Activated T-cell treated with anti-CD3 and anti-CD28 coated beads, Interleukin-2, amount 50 U/mL, for 72 hours (primary cell): ENCODE measurements around the gene C1QTNF9B. TPM values are rescaled to one million over a fixed set of nuclear protein-coding genes. Genes with fewer than 3 reads are reported as not detected.
"Not testable (repeated sequence)": the region's sequence is repeated elsewhere in the genome, so short reads cannot be mapped to it uniquely, and the experiment has no call there.

Source experiments
- ATAC-seq, 2 donors: fragments of 150-1000 bp; cut with Tn5 transposase; replicated peaks in 1 of 2; 2 replicates each; pipeline ENCODE4 v1.10.0; 2021; ENCODE audit warnings: moderate library complexity in 2 of 2, mild to moderate bottlenecking in 1 of 2
- DNase-seq, 2 donors: peaks; one replicate each; pipeline ENCODE4 v3.0.0; 2021 to 2022; ENCODE audit warnings: mixed read lengths in 1 of 2
- H3K27ac Mint-ChIP-seq: one replicate; pipeline ENCODE4 v1.8.0; 2022; ENCODE audit warnings: mild to moderate bottlenecking, moderate library complexity, mixed read lengths
- H3K27me3 Mint-ChIP-seq: one replicate; pipeline ENCODE4 v1.8.0; 2022; ENCODE audit warnings: low read depth, mixed read lengths
- H3K36me3 Mint-ChIP-seq, 2 donors: one replicate each; pipeline ENCODE4 v1.8.0; 2022; ENCODE audit warnings: mixed read lengths in 2 of 2, mild to moderate bottlenecking in 1 of 2; ENCODE audit not compliant: insufficient read depth in 2 of 2
- H3K4me1 Mint-ChIP-seq: one replicate; pipeline ENCODE4 v1.8.0; 2022; ENCODE audit warnings: low read depth, mixed read lengths
- H3K4me3 Mint-ChIP-seq, 2 donors: one replicate each; pipeline ENCODE4 v1.8.0; 2022; ENCODE audit warnings: mild to moderate bottlenecking in 2 of 2, mixed read lengths in 2 of 2, moderate library complexity in 2 of 2
- H3K9me3 Mint-ChIP-seq, 2 donors: one replicate each; pipeline ENCODE4 v1.8.0; 2022; ENCODE audit warnings: mixed read lengths in 2 of 2
- total RNA-seq, 2 donors: library from RNA; stranded (reverse); gene quantifications; one replicate each; pipeline ENCODE4 v1.2.3, GENCODE V29; 2022

C1QTNF9B gene
- total RNA-seq: not detected

GRCh38 chr13:23897452-23897919 is at the start of gene C1QTNF9B:
Gene C1QTNF9B, minus strand, starts transcription at chr13:23897502.
- H3K36me3 Mint-ChIP-seq, H3K4me1 Mint-ChIP-seq, DNase-seq, H3K4me3 Mint-ChIP-seq, H3K27ac Mint-ChIP-seq, H3K9me3 Mint-ChIP-seq, ATAC-seq: not testable (repeated sequence)
- peaks cover 26% of the 10 kb centered on the region for H3K27me3 Mint-ChIP-seq

GRCh38 chr13:23946900-23947299 is 49.6 kb upstream of the C1QTNF9B start:
- H3K27ac Mint-ChIP-seq: no peak overlapping the region
- ATAC-seq (no peak), DNase-seq (no peak)
- H3K9me3 Mint-ChIP-seq: no peaks in the 10 kb centered on the region
- H3K4me3 Mint-ChIP-seq: no peak overlapping the region
- H3K27me3 Mint-ChIP-seq: peaks cover 32% of the 10 kb centered on the region
- H3K36me3 Mint-ChIP-seq: no peaks in the 10 kb centered on the region
- H3K4me1 Mint-ChIP-seq: no peaks in the 10 kb centered on the region

DNA sequence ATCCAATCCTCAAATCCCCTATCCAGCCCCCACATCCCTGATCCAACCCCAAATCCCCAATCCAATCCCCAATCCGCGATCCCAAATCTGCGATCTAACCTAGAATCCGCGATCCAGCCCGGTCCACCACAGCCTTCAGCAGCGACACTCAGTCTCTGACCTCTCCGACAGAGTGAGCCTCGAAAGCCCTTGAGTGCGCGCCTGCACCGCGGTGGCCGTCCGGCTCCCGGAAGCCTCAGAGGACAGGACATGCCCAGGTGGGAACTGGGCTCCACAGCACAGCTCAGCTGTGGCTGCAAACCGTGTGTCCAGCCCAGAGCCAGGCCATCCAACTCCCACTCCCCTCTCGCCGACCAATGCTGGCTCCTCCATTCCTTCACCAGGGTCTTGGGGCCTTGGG is 48.8 kb upstream of the C1QTNF9B start:
- DNase-seq (no peak), ATAC-seq (no peak)
- H3K4me3 Mint-ChIP-seq: peak overlapping the region in 1 of 2 donors; percentile 36
- peaks cover 32% of the 10 kb centered on the region for H3K27me3 Mint-ChIP-seq
- H3K36me3 Mint-ChIP-seq: no peaks in the 10 kb centered on the region
- no peak overlapping the region for H3K27ac Mint-ChIP-seq
- no peaks in the 10 kb centered on the region for H3K9me3 Mint-ChIP-seq
- no peaks in the 10 kb centered on the region for H3K4me1 Mint-ChIP-seq

DNA sequence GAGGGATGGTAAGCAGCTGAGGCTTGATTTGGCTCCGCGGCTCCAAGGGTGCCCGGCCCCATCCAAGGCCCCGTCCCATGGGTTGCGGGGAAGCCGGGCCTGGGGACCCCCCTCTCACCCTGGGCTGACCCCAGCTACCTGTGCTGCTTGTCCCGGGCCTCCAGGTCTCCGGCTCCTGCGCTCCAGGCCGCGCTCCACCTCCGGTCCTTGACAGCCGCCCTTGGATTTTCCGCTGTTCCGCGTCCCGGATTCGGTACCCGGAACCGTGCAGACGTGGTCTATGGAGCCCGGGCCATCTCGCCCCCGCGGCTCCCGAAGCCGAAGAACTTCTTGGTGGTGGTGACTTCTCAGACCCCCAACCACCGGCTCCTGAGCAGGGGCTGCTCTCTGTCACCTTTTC is 48.3 kb upstream of the C1QTNF9B start:
- Mint-ChIP-seq H3K36me3 (no peaks in the 10 kb centered on the region), H3K27me3 (peaks cover 36% of the 10 kb centered on the region), H3K27ac (no peak overlapping the region), H3K4me1 (no peaks in the 10 kb centered on the region), H3K9me3 (no peaks in the 10 kb centered on the region), H3K4me3 (no peak overlapping the region)
- DNase-seq (no peak), ATAC-seq (no peak)

DNA sequence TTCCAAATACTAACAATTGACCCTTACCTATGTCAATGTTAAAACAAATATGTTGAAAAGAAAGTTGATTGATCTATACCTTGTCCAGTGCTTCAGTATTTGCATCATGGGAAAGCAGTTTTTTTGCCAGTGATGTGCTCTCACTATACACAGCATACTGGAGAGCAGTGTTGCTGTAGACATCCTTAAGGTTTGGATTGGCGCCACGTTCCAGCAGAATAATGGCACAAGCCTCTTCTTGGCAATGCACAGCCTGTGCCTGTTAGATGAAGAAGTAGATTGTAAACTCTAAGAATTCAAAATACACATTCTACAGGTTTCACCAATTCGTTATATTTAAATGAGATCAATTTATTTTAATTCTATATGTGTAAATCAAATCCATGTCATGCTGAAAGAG is 43.9 kb upstream of the C1QTNF9B start:
- DNase-seq (no peak), ATAC-seq (no peak)
- H3K4me3 Mint-ChIP-seq: no peak overlapping the region
- peaks cover 57% of the 10 kb centered on the region for H3K27me3 Mint-ChIP-seq
- H3K9me3 Mint-ChIP-seq: peaks cover 0 to 2% of the 10 kb centered on the region in 2 donors
- no peak overlapping the region for H3K27ac Mint-ChIP-seq
- peaks cover 2 to 10% of the 10 kb centered on the region in 2 donors for H3K36me3 Mint-ChIP-seq
- no peaks in the 10 kb centered on the region for H3K4me1 Mint-ChIP-seq

GRCh38 chr13:23939666-23940065 is 42.4 kb upstream of the C1QTNF9B start:
- peaks cover 48% of the 10 kb centered on the region for H3K27me3 Mint-ChIP-seq
- not testable (repeated sequence) for H3K9me3 Mint-ChIP-seq, H3K4me3 Mint-ChIP-seq, ATAC-seq, H3K36me3 Mint-ChIP-seq, H3K27ac Mint-ChIP-seq, H3K4me1 Mint-ChIP-seq, DNase-seq

GRCh38 chr13:23934520-23934919 is 37.2 kb upstream of the C1QTNF9B start:
- H3K27me3 Mint-ChIP-seq: peaks cover 50% of the 10 kb centered on the region
- DNase-seq: no peak
- H3K4me3 Mint-ChIP-seq: no peak overlapping the region

GRCh38 chr13:23928985-23929384 is 31.7 kb upstream of the C1QTNF9B start:
- peaks cover 41% of the 10 kb centered on the region for H3K27me3 Mint-ChIP-seq
- H3K4me3 Mint-ChIP-seq: no peak overlapping the region

More at GRCh38 chr13:23934520-23934919, 37.2 kb upstream of the C1QTNF9B start:
- Mint-ChIP-seq H3K9me3 (peaks cover 0 to 2% of the 10 kb centered on the region in 2 donors), H3K27ac (no peak overlapping the region), H3K36me3 (peaks cover 2 to 10% of the 10 kb centered on the region in 2 donors), H3K4me1 (no peaks in the 10 kb centered on the region)
- no peak for ATAC-seq

DNA sequence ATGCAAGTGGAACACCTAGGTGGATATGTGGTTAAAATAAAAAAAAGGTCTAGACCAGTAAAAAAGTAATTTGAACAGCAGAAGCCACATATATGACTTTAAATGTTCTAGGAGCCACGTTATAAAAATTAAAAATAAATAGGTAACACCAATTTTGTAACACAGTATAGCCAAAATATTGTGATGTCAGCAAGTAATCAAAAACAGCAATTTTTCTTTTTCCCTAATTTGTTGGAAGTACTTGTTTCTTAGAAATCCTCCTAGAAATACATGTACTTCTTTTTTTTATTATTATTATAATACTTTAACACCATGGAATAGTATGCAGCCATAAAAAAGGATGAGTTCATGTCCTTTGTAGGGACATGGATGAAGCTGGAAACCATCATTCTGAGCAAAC is 25.7 kb upstream of the C1QTNF9B start:
- no peaks in the 10 kb centered on the region for H3K4me1 Mint-ChIP-seq
- no peak overlapping the region for H3K27ac Mint-ChIP-seq
- H3K27me3 Mint-ChIP-seq: peaks cover 43% of the 10 kb centered on the region
- ATAC-seq (no peak), DNase-seq (no peak)
- peaks cover 0 to 2% of the 10 kb centered on the region in 2 donors for H3K36me3 Mint-ChIP-seq
- no peaks in the 10 kb centered on the region for H3K9me3 Mint-ChIP-seq
- no peak overlapping the region for H3K4me3 Mint-ChIP-seq

More at GRCh38 chr13:23928985-23929384, 31.7 kb upstream of the C1QTNF9B start:
- Mint-ChIP-seq H3K4me1 (no peaks in the 10 kb centered on the region), H3K9me3 (no peaks in the 10 kb centered on the region), H3K27ac (no peak overlapping the region), H3K36me3 (no peaks in the 10 kb centered on the region)
- ATAC-seq (peak in 1 of 2 donors; percentile 62), DNase-seq (no peak)

GRCh38 chr13:23922005-23922932 is 25.0 kb upstream of the C1QTNF9B start:
- DNase-seq (no peak), ATAC-seq (no peak)
- Mint-ChIP-seq H3K9me3 (no peaks in the 10 kb centered on the region), H3K4me3 (no peak overlapping the region), H3K27me3 (peaks cover 50% of the 10 kb centered on the region), H3K36me3 (peaks cover 0 to 2% of the 10 kb centered on the region in 2 donors), H3K4me1 (no peaks in the 10 kb centered on the region), H3K27ac (no peak overlapping the region)

DNA sequence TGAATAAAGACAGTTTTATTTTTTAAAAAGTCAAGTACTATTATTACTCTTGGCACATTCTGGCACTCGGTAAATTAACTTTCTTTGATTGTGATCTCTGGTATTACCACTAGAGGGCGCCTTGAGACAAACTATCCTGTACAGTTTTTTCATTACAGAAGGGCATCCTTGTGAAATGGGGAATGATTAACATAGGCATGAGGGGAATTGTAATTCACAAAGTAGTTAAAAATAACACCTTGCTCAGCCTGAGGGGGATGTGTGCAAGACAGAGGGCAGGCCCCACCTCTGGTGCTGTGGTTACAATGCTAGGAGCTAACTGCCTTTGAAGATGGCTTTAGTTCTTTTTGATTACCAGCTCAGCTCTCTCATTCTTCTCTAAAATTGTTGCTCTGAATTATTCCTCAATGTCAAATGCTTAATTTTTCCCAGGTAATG is 24.2 kb upstream of the C1QTNF9B start:
- DNase-seq: peak in 1 of 2 donors; percentile 31
- H3K27me3 Mint-ChIP-seq: peaks cover 51% of the 10 kb centered on the region

DNA sequence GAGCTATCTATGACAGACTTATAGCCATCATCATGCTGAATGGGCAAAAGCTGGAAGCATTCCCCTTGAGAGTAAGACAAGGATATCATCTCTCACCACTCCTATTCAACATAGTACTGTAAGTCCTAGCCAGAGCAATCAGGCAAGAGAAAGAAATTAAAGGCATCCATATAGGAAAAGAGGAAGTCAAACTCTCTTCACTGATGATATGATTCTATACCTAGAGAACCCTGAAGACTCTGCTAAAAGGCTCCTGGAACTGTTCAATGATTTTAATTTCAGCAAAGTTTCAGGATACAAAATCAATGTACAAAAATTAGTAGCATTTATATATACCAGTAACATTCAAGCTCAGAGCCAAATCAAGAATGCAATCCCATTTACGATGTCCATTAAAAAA is 21.7 kb upstream of the C1QTNF9B start:
- no peak overlapping the region for H3K27ac Mint-ChIP-seq
- peaks cover 57% of the 10 kb centered on the region for H3K27me3 Mint-ChIP-seq
- no peak for ATAC-seq
- H3K4me1 Mint-ChIP-seq: no peaks in the 10 kb centered on the region
- H3K36me3 Mint-ChIP-seq: peaks cover 0 to 2% of the 10 kb centered on the region in 2 donors
- no peak for DNase-seq
- no peaks in the 10 kb centered on the region for H3K9me3 Mint-ChIP-seq
- H3K4me3 Mint-ChIP-seq: no peak overlapping the region

More for the DNA sequence above, 24.2 kb upstream of the C1QTNF9B start:
- H3K4me1 Mint-ChIP-seq: no peaks in the 10 kb centered on the region
- no peak overlapping the region for H3K27ac Mint-ChIP-seq
- ATAC-seq: peak in 1 of 2 donors; percentile 28
- peaks cover 0 to 2% of the 10 kb centered on the region in 2 donors for H3K36me3 Mint-ChIP-seq
- H3K9me3 Mint-ChIP-seq: no peaks in the 10 kb centered on the region
- H3K4me3 Mint-ChIP-seq: no peak overlapping the region

- ATAC-seq (no peak), DNase-seq (no peak)
- Mint-ChIP-seq H3K4me1 (no peaks in the 10 kb centered on the region), H3K4me3 (no peak overlapping the region), H3K27ac (no peak overlapping the region), H3K27me3 (peaks cover 57% of the 10 kb centered on the region), H3K36me3 (peaks cover 0 to 2% of the 10 kb centered on the region in 2 donors), H3K9me3 (no peaks in the 10 kb centered on the region)
Observed at GRCh38 chr13:23918208-23918607, 20.9 kb upstream of the C1QTNF9B start.
